HG02840 (cell line): ENCODE data around the gene PCDHB2.
"Not testable (repeated sequence)": the region's sequence is repeated elsewhere in the genome, so short reads cannot be mapped to it uniquely, and the experiment has no call there.

ENCODE experiments used
- ATAC-seq: cut with Tn5 transposase; IDR thresholded peaks from one replicate; pipeline ENCODE4 v1.9.1; 2021; ENCODE audit warnings: mild to moderate bottlenecking, moderate library complexity, moderate number of reproducible peaks; ENCODE audit not compliant: unreplicated experiment, low FRiP score

Gene PCDHB2

DNA sequence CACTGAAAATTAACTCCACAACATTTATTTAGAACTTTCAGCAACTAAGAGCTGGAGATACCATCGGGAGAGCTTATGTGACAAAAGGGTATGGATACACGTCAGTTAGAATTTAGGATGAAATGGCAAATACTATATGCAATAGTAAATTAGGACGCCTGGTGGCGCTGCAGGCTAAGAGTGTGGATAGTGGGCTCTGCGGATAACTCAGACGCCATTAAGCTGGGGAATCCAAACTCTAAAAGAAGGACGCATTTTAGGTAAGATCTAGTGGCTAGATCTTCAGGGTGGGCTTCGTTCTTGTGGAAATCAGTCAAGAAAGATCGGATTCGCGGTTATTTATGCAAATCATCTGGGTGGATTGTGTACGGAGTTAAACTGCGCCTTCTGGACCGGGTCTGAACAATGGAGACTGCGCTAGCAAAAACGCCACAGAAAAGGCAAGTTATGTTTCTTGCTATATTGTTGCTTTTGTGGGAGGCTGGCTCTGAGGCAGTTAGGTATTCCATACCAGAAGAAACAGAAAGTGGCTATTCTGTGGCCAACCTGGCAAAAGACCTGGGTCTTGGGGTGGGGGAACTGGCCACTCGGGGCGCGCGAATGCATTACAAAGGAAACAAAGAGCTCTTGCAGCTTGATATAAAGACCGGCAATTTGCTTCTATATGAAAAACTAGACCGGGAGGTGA lies 40.8 kb downstream of the PCDHB2 start, which contains the start of gene PCDHB5:
TSS of gene PCDHB5 (plus strand) at position 177 of the 688 bp plus-strand sequence. CDS start at position 406, 229 bp downstream.
- no peak for ATAC-seq

- ATAC-seq = no peak
These were observed 41.4 kb downstream of the PCDHB2 start for GRCh38 chr5:141135718-141136266.

- ATAC-seq = not testable (repeated sequence)
These were observed 42.9 kb downstream of the PCDHB2 start for GRCh38 chr5:141137346-141137745.
